ENCODE measurements around the gene AVPR1B. TPM values are rescaled to one million over a fixed set of nuclear protein-coding genes. Genes with fewer than 3 reads are reported as not detected.

AVPR1B gene
- total RNA-seq, 1 experiment from 2014 or later = not detected

DNA sequence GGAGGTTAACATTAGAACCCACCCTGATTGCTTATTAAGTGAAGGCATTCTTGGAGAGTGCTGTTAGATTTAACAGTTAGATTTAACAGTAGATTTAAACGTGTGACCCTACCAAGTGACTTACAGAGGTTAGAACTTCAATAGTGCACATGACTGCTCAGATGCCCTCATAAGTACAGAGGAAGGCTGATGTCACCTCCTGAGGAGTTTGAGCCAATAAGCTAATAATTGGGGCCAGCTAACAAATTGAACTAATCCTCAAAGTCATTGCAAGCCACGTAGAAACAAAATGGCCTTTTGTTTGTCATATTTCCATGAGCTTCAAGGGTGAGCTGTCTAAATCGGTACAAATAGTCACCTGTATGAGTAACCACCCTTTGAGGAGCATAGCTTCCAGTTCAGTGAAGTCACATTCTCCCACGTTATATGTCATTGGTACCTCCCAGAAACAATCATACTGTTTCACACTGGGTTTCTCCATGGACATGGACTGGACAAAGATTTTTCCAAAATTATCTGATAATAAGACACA is 11.7 kb downstream of the AVPR1B start:
- no peak overlapping the region; a peak in 1 of 4 replicates for H3K4me3 ChIP-seq (ENCODE audit: low read depth in 2 of 2, low read length in 2 of 2)
- H3K36me3 ChIP-seq (ENCODE audit: control insufficient read depth, insufficient read depth, low read length) = no peaks in the 10 kb centered on the region
- intact Hi-C loops (cut with micrococcal nuclease; ENCODE audit: unreplicated experiment) (loop anchor here (5.0 kb wide), 1 partner anchor 188 kb away; no protein-coding TSS in a partner anchor), in situ Hi-C loops (cut with HindIII; ENCODE audit: low pct_unique_long_range_greater_than_20kb, low sequenced_read_pairs) (no loop called here)
- no peaks in the 10 kb centered on the region for H3K4me1 ChIP-seq (ENCODE audit: control insufficient read depth, insufficient read depth, low read length)
- H3K27ac ChIP-seq (ENCODE audit: low read length) = no peak overlapping the region
- POLR2A ChIA-PET = no interaction called here
- H3K27me3 ChIP-seq (ENCODE audit: control insufficient read depth, insufficient read depth, low read length) = no peaks in the 10 kb centered on the region; the same call in 1 of the 2 replicates
- TF ChIP-seq SIN3A (IDR thresholded peaks at IDR 0.05; ENCODE audit: borderline replicate concordance, insufficient read depth, low read depth, low read length) (no peak), REST (IDR thresholded peaks at IDR 0.05; ENCODE audit: insufficient read depth in 1 of 2, low read depth in 2 of 2, low read length in 1 of 2) (no peak), CTCF (IDR thresholded peaks at IDR 0.05) (no peak), TCF7L2 (IDR thresholded peaks at IDR 0.05; ENCODE audit: low read depth, low read length) (no peak), POLR2AphosphoS5 (IDR thresholded peaks at IDR 0.05; ENCODE audit: low read depth, low read length) (no peak)
- ATAC-seq (no peak), DNase-seq (ENCODE audit: low read depth, low spot score) (no peak)
- BruUV-seq (replicated peaks) = no TSS peak
- no peaks in the 10 kb centered on the region for H3K9me3 ChIP-seq (ENCODE audit: control insufficient read depth, insufficient read depth, low read depth, low read length)
- CTCF ChIA-PET = interaction anchor here (0.6 to 2.5 kb wide), 5 partner anchors 13 to 128 kb away, joined by 3 to 22 read pairs (median 5); no protein-coding TSS in a partner anchor

DNA sequence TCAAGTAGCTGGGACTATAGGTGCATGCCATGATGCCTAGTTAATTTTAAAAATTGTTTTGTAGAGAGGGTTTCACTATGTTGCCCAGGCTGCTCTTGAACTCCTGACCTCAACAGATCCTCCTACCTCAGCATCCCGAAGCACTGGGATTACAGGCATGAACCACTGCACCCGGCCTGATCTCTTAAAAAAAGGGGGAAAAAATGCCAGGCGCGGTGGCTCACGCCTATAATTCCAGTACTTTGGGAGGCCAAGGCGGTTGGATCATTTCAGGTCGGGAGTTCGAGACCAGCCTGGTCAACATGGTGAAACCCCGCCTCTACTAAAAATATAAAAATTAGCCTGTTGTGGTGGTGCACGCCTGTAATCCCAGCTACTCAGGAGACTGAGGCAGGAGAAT is 13.2 kb downstream of the AVPR1B start:
- TF ChIP-seq TCF7L2 (IDR thresholded peaks at IDR 0.05; ENCODE audit: low read depth, low read length) = no peak
- TF ChIP-seq REST (IDR thresholded peaks at IDR 0.05; ENCODE audit: insufficient read depth in 1 of 2, low read depth in 2 of 2, low read length in 1 of 2) = no peak
- TF ChIP-seq SIN3A (IDR thresholded peaks at IDR 0.05; ENCODE audit: borderline replicate concordance, insufficient read depth, low read depth, low read length) = no peak
- no peak for TF ChIP-seq CTCF (IDR thresholded peaks at IDR 0.05)
- TF ChIP-seq POLR2AphosphoS5 (IDR thresholded peaks at IDR 0.05; ENCODE audit: low read depth, low read length) = no peak
- Histone ChIP-seq H3K36me3 (ENCODE audit: control insufficient read depth, insufficient read depth, low read length) (no peaks in the 10 kb centered on the region), H3K4me3 (ENCODE audit: low read depth in 2 of 2, low read length in 2 of 2) (no peak overlapping the region), H3K9me3 (ENCODE audit: control insufficient read depth, insufficient read depth, low read depth, low read length) (no peaks in the 10 kb centered on the region), H3K27ac (ENCODE audit: low read length) (no peak overlapping the region), H3K4me1 (ENCODE audit: control insufficient read depth, insufficient read depth, low read length) (no peaks in the 10 kb centered on the region), H3K27me3 (ENCODE audit: control insufficient read depth, insufficient read depth, low read length) (no peaks in the 10 kb centered on the region; the same call in 1 of the 2 replicates)
- DNase-seq (ENCODE audit: low read depth, low spot score) = no peak
- no peak for ATAC-seq
- intact Hi-C loops (cut with micrococcal nuclease; ENCODE audit: unreplicated experiment) = loop anchor here (5.0 kb wide), 1 partner anchor 312 kb away; no protein-coding TSS in a partner anchor
- CTCF ChIA-PET = no interaction called here
- BruUV-seq (replicated peaks) = no TSS peak
- in situ Hi-C loops (cut with HindIII; ENCODE audit: low pct_unique_long_range_greater_than_20kb, low sequenced_read_pairs) = no loop called here
- POLR2A ChIA-PET = no interaction called here
